ENCODE data around the gene APOB.

The APOB gene

GRCh38 chr2:21035282-21035973 is 8.4 kb downstream of the APOB start:
- TF ChIP-seq EZH2phosphoT487 (IDR thresholded peaks at IDR 0.05; ENCODE audit: borderline replicate concordance, low read length), result no peak
- no peak for TF ChIP-seq CTCF (IDR thresholded peaks at IDR 0.05; ENCODE audit: low read depth, low read length, poor library complexity, severe bottlenecking)
- Histone ChIP-seq H3K9me2 (replicated peaks; ENCODE audit: control insufficient read depth, low read length) (no peaks in the 10 kb centered on the region), H3K9me3 (ENCODE audit: control insufficient read depth, insufficient read depth, low read length) (no peaks in the 10 kb centered on the region), H3K4me2 (ENCODE audit: low read length) (no peak overlapping the region), H3F3A (ENCODE audit: control insufficient read depth, insufficient read depth) (no peaks in the 10 kb centered on the region), H3K4me1 (ENCODE audit: control insufficient read depth, low read length) (no peaks in the 10 kb centered on the region), H3K4me3 (ENCODE audit: low read length) (no peak overlapping the region), H3K79me2 (ENCODE audit: control insufficient read depth, low read length) (no peaks in the 10 kb centered on the region), H3K27me3 (ENCODE audit: control insufficient read depth, low read length) (no peaks in the 10 kb centered on the region), H3K36me3 (ENCODE audit: control insufficient read depth, low read length) (no peaks in the 10 kb centered on the region), H4K20me1 (ENCODE audit: control insufficient read depth, insufficient read depth, low read depth, low read length) (no peaks in the 10 kb centered on the region), H3K27ac (ENCODE audit: low read depth, low read length) (no peak overlapping the region)

- no peaks in the 10 kb centered on the region for H3K4me1 ChIP-seq (ENCODE audit: control insufficient read depth, low read length)
- no peaks in the 10 kb centered on the region for H3K27me3 ChIP-seq (ENCODE audit: control insufficient read depth, low read length)
- no peaks in the 10 kb centered on the region for H3K9me2 ChIP-seq (replicated peaks; ENCODE audit: control insufficient read depth, low read length)
- TF ChIP-seq EZH2phosphoT487 (IDR thresholded peaks at IDR 0.05; ENCODE audit: borderline replicate concordance, low read length), result no peak
- TF ChIP-seq CTCF (IDR thresholded peaks at IDR 0.05; ENCODE audit: low read depth, low read length, poor library complexity, severe bottlenecking), result no peak
- no peaks in the 10 kb centered on the region for H3K9me3 ChIP-seq (ENCODE audit: control insufficient read depth, insufficient read depth, low read length)
- no peaks in the 10 kb centered on the region for H3K36me3 ChIP-seq (ENCODE audit: control insufficient read depth, low read length)
- no peak overlapping the region for H3K27ac ChIP-seq (ENCODE audit: low read depth, low read length)
- no peaks in the 10 kb centered on the region for H4K20me1 ChIP-seq (ENCODE audit: control insufficient read depth, insufficient read depth, low read depth, low read length)
- H3K4me3 ChIP-seq (ENCODE audit: low read length), result no peak overlapping the region
- no peaks in the 10 kb centered on the region for H3K79me2 ChIP-seq (ENCODE audit: control insufficient read depth, low read length)
- no peaks in the 10 kb centered on the region for H3F3A ChIP-seq (ENCODE audit: control insufficient read depth, insufficient read depth)
- no peak overlapping the region for H3K4me2 ChIP-seq (ENCODE audit: low read length)
Measured at GRCh38 chr2:21034972-21035279, 8.9 kb downstream of the APOB start.

DNA sequence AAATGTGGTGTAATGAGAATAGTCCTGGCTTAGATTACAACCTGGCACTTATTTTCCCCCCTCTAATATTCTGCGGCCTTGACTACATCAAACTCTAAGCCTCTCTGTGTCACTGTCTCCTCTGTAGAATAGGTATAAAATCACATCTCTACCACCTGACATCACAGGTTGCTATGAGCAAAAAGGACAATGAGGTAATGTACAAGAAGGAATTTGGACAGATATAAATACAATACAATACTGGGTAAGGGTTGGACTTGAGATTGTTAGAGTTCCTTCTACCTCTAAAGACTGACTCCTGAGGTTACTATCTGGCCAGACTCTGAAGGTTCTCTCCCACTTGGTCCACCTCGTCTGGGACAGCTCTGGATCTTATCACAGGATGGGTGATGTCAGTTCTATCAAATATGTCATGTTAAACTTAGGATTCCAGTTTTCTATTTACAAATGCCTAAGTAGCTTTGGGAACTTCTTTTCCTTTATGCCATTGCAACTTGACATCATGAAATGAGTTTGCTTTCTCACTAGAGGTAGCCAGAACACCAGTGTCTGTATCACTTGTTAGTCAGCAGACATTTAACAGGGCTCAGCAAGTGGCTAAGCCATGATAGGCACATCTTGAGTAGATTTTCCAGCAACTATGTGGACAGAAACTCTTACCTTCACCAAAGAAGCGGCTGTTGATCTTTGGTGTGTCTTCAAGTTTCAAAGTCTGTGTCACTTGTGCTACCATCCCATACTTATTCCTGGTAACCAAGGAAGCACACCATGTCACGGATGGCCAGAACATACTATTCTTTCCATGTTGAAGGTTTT is 9.5 kb downstream of the APOB start:
- Histone ChIP-seq H3K27ac (ENCODE audit: low read depth, low read length) (no peak overlapping the region), H3F3A (ENCODE audit: control insufficient read depth, insufficient read depth) (no peaks in the 10 kb centered on the region), H3K4me3 (ENCODE audit: low read length) (no peak overlapping the region), H4K20me1 (ENCODE audit: control insufficient read depth, insufficient read depth, low read depth, low read length) (no peaks in the 10 kb centered on the region), H3K9me2 (replicated peaks; ENCODE audit: control insufficient read depth, low read length) (no peaks in the 10 kb centered on the region), H3K79me2 (ENCODE audit: control insufficient read depth, low read length) (no peaks in the 10 kb centered on the region), H3K27me3 (ENCODE audit: control insufficient read depth, low read length) (no peaks in the 10 kb centered on the region), H3K36me3 (ENCODE audit: control insufficient read depth, low read length) (no peaks in the 10 kb centered on the region), H3K4me2 (ENCODE audit: low read length) (no peak overlapping the region), H3K4me1 (ENCODE audit: control insufficient read depth, low read length) (no peaks in the 10 kb centered on the region), H3K9me3 (ENCODE audit: control insufficient read depth, insufficient read depth, low read length) (no peaks in the 10 kb centered on the region)
- TF ChIP-seq CTCF (IDR thresholded peaks at IDR 0.05; ENCODE audit: low read depth, low read length, poor library complexity, severe bottlenecking), result no peak
- TF ChIP-seq EZH2phosphoT487 (IDR thresholded peaks at IDR 0.05; ENCODE audit: borderline replicate concordance, low read length), result no peak

Data from DOHH2 (cell line).